GM12891 (cell line): ENCODE measurements around the gene PRKCE.

ENCODE experiments used
- POLR2A ChIP-seq: IDR thresholded peaks from 2 replicates; pipeline ENCODE4 v1.6.1; 2011; ENCODE audit warnings: low read depth, low read length, control low read depth
- POLR2AphosphoS5 ChIP-seq: IDR thresholded peaks from 2 replicates; pipeline ENCODE4 v1.6.1; 2011; ENCODE audit warnings: low read depth, low read length, control low read depth
- SPI1 ChIP-seq: IDR thresholded peaks from 2 replicates; pipeline ENCODE4 v1.6.1; 2011; ENCODE audit warnings: low read depth, low read length, control low read depth

- TF ChIP-seq SPI1 (no peak), POLR2A (no peak), POLR2AphosphoS5 (no peak)
These were observed 440.6 kb downstream of the PRKCE start for GRCh38 chr2:46091961-46092667.
